ENCODE results near the gene PCGF5.
"Not testable (repeated sequence)": the region's sequence is repeated elsewhere in the genome, so short reads cannot be mapped to it uniquely, and the experiment has no call there.

Gene PCGF5

DNA sequence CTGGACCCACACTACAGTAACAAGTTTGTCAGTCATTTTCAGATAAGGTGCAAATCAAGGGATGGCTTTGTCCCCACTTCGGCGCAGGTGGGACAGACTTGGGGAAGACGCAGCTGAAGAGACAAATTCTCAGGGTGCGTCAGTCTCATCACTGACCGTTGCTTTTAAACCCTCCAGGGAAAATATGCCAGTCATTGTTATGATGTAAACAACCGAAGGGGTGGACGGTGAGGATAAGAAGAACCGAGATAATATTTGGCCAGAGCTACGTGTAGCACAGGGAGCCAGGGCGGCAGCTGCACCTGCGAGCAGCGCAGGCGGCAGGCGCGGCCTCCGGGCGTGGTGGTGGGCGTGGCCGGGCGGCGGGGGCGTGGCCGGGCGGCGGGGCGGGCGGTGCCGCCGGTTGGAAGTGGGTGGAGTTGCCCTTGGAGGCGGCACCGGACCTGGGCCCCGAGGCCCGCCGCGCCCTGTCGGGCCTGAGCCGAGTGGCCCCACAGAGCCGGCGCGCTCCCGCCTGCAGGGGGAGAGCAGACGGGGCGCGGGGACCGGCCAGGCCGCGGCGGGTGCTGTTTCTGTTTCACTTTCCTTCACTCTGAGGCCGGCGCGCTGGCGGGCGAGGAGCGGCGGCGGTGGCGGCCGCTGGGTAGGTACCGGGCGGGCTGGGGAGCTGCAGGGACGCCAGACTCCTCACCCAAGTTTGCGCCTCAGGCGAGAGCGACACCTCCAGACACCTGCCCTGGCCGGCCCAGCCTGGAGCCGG, at the start of gene PCGF5:
PCGF5 (plus strand) TSS at position 470 of the 760 bp plus-strand sequence. CDS start 2,209 bp downstream, outside the sequence.
- no peak for DNase-seq

DNA sequence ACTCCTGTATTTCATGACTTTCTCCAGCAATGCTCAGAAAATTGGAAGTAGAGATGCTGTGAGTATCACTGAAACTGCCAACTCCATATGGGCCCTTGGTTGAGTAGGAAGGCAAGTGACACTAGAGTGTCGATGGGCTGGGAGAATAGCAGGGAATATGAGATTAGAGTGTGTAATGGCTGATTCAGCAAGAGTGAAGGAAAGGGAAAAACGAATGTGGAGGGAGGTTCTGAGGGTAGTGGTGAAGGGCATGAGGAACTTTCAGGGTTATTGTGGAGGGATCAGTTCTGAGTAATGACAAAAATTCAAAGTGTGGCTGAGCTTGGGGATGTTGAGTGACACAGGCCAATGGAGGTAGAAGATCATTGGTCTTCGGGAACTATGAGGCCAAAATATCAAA, 49.0 kb upstream of the PCGF5 start:
- no peak for DNase-seq

DNA sequence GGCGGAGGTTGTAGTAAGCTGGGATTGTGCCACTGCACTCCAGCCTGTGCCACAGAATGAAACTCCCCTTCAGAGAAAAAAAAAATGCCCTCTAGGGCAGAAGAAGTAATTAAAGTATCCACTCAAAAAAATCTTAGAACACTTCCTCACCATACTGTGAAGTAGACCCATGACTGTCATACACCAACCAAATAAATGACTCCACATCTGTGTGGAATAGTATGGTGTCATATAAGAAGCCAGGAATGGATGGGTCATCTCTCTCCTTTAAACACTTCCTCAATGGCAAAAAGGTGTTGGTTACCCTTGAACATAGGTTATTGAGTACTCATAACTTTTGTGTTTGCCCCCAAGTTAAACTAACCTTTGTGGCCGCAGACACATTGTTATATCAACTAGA, 48.1 kb upstream of the PCGF5 start:
- no peak for DNase-seq

DNA sequence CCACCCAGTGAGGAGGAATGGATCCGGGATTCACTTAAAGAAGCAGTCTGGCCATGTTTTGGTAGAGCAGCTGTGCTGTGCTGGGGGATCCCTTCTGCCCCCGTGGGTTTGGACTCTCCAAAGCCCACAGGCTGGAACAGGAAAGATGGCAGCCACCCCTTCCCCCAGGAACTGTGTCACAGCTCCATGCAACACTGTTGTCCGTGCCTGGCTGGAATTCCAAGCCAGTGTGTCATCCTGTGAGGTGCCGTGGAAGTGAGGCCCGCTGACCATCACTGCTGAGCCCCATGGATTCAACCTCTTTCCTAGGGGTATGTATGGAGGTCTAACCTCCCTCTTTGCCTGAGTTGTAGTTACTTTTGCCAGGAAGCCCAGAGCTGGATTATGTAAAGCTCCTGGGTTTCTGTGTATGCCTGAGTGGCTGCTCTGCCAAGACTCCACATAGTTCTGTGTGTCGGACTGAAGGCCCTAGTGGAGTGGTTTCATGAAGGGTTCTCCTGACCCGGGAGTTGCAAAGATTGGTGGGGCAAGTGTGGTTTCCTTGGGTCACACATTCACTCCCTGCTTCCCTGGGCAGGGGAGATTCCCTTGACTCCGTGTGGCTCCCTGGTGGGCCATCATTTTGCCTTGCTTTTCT, 35.1 kb upstream of the PCGF5 start:
- DNase-seq: no peak

DNA sequence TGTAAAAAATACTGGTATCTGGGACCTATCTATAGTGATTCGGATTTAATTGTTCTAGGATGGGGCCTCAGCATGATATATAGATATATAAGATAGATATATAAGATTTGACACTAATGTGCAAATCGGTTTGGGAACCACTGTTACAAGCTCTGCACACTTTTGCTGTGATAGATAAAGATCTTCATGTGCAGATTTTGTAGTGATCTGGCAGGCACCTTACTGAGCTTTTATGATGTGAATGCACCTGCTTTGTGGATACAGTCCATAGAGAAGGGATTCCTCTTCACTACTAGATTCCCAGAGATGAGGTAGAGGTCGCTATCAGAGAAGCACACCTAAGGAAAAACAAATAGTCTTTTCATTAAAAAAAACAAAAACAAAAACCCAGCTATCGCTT, 33.3 kb upstream of the PCGF5 start:
- no peak for DNase-seq

DNA sequence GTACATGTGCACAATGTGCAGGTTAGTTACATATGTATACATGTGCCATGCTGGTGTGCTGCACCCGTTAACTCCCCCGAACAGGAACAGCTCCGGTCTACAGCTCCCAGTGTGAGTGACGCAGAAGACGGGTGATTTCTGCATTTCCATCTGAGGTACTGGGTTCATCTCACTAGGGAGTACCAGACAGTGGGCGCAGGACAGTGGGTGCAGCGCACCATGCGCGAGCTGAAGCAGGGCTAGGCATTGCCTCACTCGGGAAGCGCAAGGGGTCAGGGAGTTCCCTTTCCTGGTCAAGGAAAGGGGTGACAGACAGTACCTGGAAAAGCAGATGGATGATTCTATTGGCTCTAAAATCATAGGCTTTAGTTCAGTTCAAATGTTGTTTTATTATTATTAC, 32.5 kb upstream of the PCGF5 start:
- DNase-seq: not testable (repeated sequence)

DNA sequence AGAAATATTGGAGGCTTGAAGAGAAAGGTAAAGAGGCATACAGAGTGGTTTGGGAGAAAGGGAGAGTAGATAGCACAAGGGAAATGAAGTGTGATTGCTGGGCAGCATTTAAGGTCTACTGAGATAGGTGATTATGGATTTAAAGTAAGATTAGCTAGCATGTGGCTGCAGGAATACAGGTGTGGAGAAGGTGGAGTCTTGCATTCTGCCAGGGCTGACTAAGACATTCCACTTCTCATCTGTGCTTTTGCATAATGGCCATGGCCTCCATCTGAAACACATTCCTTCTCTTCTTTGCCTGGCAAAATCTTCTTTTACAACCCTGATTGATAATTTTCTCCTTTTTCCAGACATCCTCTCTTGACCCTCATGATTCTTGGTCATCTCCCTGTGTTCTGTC, 31.6 kb upstream of the PCGF5 start:
- no peak for DNase-seq

DNA sequence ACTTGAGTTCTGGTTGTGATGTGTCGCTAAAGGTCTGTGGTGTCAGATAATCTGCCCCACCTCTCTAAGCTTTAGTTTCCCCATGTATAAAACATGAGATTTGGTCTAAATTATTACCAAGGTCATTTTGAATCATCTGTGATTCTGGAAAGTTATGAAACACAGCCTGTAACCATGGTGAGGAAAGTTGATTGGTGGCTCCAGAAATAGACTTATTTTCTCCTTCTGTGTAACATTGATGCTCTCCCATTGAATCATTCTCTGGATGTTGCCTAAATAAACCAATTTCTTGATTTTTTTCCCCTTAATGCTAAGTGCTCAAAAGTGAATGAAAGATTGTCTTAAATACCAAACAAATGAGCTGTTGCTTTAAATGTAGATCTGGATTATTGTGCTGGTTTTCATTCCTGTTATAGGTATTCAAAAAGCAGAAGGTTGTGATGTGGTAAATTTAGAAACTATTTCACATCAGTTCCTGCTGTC, 30.0 kb upstream of the PCGF5 start:
- DNase-seq: no peak

DNA sequence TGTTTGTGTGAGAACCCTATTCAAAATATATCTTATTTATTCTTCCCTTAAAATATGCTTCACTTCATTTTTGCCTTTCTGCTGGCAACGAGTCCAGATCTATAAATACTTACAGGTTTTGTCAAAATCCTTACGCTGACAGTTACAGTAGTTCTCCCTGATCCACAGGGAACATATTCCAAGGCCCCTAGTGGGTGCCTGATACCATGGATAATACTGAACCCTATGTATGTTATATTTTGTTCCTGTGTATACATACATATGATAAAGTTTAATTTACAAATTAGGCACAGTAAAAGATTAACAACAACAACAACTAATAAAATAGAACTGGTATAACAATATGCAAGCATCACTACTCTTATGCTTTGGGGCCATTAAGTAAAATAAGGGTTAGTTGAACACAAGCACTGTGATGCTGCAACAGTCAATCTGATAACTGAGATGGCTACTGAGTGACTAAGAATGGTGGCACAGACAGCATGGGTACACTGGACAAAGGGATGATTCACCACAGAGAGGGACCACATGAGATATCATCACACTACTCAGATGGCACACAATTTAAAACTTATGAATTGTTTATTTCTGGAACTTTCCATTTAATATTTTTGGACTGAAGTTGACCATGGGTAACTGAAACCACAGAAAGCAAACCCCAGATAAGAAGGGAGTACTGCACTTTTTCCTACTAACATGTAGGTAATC, 29.4 kb upstream of the PCGF5 start:
- DNase-seq: no peak

DNA sequence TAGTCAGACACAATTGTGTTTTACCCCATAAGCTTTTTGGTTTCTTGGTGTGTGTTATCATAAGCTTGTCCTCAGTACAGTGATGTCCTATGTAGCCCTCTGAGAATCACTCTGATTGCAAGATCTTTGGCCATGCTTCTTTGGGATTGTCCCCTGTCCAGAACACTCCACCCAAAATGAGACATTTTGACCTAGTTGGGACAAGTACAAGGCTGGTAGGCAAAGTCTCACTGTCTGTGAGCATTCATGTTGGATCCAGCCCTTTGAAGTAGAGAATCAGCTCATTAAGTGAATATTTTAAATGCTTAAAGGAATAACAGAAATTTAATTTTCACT, 28.9 kb upstream of the PCGF5 start:
- no peak for DNase-seq

DNA sequence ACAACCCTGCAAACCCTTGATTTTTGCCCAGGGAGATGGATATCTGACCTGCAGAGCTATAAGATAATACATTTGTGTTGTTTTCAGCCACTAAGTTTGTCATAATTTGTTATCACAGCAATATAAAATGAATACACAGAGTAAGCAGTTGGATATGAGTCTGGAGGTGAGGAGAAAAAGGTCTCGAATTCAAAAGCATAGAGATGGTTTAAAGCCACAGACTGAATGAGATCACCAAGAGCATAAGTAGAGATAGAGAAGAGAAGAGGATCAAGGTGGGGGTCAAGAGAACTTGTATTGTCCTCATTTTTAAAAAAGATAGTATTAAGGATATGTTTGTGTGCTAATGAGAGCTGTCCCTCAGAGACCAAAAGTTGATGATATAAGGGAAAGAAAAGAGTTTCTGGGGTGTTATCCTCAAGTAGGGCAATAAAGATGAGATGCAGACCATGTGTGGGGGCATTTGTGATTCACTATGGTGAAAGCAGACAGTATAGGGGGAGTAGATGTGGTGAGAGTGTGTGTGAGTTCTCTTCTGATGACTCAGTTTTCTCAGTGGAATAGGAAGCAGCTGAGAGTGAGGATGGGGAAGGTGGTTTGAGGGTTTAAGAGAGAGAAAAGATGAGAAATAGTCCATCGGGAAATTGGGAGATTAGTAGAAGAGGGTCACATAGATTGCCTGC, 25.8 kb upstream of the PCGF5 start:
- DNase-seq: no peak

DNA sequence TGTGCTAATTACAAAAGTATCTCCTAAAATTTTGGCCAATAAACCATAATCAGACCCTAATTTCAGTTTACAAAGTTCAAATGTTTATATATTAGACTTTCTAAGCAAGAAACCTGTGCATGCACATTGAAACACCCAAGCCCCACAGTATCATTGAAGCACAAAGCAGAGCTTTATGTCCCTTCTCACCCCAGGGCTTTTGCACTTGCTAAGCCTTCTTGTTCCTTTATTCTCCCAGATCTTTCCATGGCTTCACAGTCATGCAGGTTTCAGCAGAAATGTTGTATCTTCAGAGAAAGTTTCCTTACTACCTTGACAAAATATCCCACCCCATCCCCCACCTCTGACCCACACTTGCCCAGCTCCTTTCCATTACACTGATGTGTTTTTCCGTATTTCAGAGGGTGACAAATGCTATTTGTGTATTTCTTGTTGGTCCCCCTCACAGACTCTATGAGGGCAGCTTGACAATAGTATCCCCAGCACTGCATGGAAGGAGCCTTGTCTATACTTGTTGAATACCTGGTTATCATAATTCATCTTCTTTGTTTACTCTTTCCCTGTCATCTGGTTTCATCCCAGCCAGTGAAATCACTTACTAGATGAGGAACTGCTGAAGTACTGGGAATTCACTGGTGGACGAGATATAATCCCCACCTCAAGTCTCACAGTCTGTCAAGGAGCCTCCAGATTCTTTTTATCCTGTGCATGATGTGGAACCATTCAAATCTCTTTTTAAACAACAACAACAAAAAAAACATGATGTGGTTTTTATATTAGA, 24.0 kb upstream of the PCGF5 start:
- DNase-seq: no peak

DNA sequence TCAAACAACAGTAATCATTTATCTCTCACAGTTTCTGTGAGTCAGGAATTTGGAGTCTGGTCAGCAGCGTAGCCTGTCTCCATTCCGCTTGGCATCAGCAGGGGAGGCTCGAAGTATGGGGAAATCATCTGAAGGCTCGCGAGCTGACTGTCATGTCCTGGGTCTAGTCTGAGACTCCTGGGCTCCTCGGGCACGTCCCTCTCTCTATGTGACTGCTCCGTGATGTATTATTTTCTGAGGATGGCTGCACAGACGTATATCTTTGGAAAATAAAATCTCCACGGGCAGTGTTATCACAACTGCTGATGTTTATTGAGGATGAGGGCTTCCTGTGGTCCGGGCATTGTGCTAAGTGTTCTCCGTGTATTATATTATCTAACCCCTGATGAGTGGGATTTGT, 23.3 kb upstream of the PCGF5 start:
- DNase-seq: no peak

DNA sequence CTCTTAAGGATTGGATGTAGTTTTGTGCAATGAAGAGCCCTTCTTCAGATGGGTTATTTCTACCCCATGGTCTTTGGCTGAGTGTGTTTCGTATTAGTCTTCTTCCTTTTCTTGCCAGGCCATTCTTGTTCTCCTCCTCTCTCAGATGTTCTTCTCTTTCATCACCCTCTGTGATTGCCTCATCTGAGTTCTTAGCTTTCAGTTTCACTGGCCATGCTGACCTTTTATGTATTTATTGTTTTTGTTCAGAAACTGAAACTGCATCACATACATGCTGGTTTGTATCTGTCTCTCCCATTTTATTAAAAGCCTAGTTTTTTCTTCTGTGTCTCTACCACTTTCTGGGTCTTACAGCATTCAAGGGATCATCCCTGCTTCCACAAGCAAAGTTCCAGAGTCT, 21.7 kb upstream of the PCGF5 start:
- no peak for DNase-seq

DNA sequence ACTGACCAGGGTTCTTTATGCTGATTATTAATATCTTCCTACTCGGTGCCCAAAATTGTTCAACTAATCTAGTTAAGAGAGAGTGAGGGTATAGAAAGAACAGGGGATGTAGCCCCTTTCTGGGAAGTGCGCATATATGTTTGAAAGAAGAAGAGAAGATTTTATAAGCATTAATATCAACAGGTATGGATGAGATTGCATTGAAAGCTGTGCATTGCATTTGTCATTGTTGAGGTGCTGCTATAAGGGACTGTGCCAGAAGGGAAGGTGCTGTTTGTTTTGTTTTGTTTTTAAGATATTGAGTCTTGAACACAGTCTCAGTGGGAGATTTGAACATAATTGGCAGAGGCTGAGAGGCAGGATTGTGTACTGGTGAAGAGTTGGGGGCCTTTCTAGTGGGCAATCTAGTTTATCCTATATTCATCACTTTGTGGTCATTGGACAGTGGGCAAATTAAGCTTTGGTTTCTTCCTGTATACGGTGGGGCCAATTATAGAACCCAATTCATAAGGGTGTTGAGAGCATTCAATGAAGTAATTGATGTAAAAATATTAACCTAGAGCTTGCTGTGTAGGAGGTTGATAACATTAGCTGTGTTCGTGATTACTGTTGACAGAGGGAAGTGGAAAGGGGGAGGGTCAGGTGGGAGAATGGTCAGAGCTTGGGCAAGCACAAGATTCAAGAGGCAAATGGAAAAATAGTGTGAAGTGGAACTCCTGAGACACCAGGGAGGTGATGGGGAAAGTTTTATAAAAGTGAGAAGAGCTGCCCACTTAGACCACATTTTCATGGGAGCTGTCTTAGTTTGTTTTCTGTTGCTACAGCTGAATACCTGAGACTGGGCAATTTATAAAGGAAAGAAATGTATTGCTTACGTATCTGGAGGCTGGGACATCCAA, 19.9 kb upstream of the PCGF5 start:
- no peak for DNase-seq

DNA sequence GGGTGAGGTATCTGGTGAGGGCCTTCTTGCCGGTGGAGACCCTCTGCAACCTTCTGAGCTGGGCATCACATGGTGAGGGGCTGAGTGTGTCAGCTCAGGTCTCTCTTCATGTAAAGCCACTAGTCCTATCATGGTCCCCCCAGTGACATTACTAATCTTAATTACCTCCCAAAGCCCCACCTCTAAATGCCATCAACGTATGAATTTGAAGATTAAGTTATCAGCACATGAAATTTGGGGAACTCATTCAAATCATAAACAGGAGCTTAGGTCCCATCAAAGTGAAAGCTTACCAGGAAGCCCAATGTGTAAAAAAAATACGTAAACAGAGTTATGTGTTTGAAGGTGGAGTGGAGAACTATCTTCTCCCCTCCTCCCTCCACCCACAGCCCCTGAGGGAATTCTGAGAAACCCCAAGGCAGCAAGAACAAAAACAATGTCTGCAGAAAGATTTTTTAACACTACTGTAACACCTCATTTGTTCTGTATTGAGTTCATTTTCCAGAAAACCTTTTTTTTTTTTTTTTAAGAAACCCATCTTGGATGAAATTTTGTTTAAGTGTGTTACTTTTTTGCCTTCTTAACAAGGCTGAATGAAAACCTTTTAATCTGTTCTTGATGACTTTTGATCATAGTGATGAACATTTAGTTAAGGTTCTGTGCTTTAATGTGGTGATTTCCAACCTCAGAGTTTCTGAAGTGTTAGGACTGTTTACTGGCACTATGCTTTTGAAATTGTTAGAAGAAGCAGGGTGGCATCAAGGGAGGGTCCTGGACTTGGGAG, 19.1 kb upstream of the PCGF5 start:
- no peak for DNase-seq

DNA sequence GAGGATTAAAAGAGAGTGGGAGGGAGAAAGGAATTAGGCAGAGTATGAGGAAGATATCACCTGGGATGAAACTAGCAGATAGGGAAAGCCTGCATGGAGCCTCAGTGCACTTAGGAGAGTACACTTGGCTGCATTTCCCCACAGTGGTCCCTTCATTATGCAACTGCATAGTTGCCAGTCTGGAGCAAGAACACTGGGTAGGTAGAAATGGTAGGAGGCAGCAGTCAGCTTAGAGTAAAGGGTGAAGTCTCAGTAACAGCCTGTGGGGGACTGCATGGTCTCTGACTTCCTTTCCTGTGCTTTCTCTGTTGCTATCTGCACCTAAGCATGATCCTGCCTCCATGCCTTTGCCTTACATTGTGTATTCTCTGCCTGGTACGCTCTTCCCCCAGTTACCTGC, 14.0 kb upstream of the PCGF5 start:
- DNase-seq: no peak

DNA sequence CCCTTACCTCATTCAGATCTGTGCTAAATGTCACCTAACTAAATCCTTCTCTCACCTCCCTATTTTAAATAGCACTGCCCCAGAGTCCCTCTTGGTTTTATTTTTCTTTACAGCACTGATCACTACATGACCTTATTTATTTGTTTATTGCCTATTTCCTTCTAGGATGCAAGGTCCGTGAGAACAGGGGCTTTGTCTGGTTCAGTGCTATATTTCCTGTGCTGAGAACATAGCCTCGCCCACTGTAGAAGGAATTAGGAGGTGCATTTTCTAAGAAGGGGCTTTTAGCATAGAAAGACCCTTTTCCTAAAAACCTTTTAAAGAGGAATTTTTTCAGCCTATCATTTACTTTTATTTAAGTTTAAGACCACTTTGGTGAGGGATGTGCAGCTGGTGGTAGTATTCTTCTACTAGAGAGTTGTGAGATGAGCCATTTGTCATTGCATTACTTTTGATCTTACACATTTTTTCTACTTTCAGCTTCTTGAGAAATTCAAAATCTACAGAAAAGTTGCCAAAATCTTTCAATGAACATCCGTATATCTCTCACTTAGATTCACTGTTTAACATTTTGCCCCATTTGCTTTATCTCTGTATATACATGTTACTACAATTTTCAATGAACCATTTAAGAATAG, 13.5 kb upstream of the PCGF5 start:
- no peak for DNase-seq

DNA sequence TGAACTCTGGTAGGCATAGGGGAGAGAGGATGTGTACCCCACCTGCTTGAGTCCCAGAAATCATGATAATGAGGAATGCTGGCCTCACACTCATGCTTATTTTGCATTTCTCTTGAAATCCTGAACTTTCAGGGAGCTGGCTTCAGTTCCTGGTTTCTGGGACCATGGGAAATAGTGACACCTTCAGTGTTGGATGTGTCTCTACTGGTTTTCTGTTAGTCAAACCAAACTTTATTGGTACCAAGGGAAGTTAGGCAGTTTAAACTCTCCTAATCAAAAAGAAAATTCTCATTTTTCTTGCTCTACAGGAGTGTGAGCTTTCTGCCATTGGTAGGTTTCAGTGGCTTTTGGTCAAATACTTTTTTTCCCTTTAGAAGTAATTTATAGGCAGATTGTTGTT, 11.8 kb upstream of the PCGF5 start:
- DNase-seq: no peak

DNA sequence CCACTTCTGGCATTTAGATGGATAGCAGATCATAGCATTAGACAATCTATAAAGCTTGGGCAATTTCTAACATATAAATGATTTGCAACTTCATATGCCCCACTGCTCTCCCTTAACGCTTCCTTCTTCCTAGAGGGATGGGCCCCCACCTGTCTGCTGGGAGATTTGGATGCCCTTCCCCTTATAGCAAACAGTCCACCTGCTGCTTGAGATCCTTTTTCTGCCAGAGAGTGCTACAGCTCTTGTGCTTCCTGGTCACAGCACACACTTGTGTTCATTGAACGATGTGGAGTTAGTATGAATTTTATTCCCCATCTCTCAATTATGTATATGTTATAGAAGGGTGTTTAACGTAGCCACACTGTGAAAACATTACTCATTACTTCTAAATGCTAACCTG, 10.4 kb upstream of the PCGF5 start:
- no peak for DNase-seq
